Endodermal cell (in vitro differentiated cells): ENCODE data around the gene OSBPL8. TPM values are rescaled to one million over a fixed set of nuclear protein-coding genes. Genes with fewer than 3 reads are reported as not detected.

ENCODE experiments used
- DNase-seq: peaks from one replicate; pipeline ENCODE4 v3.0.0-alpha.2; 2017
- H3K27ac ChIP-seq: 2 replicates; pipeline ENCODE4 v1.5.1; 2013; ENCODE audit warnings: mild to moderate bottlenecking, low read depth, low read length, moderate library complexity
- H3K27me3 ChIP-seq: 2 replicates; pipeline ENCODE4 v1.6.1; 2013; ENCODE audit warnings: mild to moderate bottlenecking, low read length, moderate library complexity; ENCODE audit not compliant: insufficient read depth, control insufficient read depth, poor library complexity, severe bottlenecking
- H3K36me3 ChIP-seq: 2 replicates; pipeline ENCODE4 v1.7.0; 2013; ENCODE audit warnings: mild to moderate bottlenecking, low read length, moderate library complexity; ENCODE audit not compliant: control insufficient read depth, insufficient read depth
- H3K4me1 ChIP-seq: one replicate; pipeline ENCODE4 v1.7.0; 2013; ENCODE audit warnings: low read length; ENCODE audit not compliant: control insufficient read depth, insufficient read depth
- H3K4me3 ChIP-seq: 2 replicates; pipeline ENCODE4 v1.5.1; 2013; ENCODE audit warnings: mild to moderate bottlenecking, low read length, moderate library complexity
- H3K9ac ChIP-seq: 2 replicates; pipeline ENCODE4 v1.6.1; 2013; ENCODE audit warnings: mild to moderate bottlenecking, low read length, moderate library complexity; ENCODE audit not compliant: poor library complexity, severe bottlenecking; ENCODE audit errors: extremely low read depth
- H3K9me3 ChIP-seq: 2 replicates; pipeline ENCODE4 v1.6.1; 2013; ENCODE audit warnings: mild to moderate bottlenecking, low read length, moderate library complexity; ENCODE audit not compliant: control insufficient read depth
- H3K27ac Mint-ChIP-seq: 2 replicates; pipeline ENCODE4 v1.8.0; 2020; ENCODE audit warnings: mixed read lengths
- H3K27me3 Mint-ChIP-seq: 2 replicates; pipeline ENCODE4 v1.8.0; 2021; ENCODE audit warnings: mild to moderate bottlenecking, mixed read lengths; ENCODE audit not compliant: insufficient read depth
- H3K36me3 Mint-ChIP-seq: 2 replicates; pipeline ENCODE4 v1.8.0; 2020; ENCODE audit warnings: low read depth, mixed read lengths
- H3K4me1 Mint-ChIP-seq: 2 replicates; pipeline ENCODE4 v1.8.0; 2020; ENCODE audit warnings: mixed read lengths
- H3K4me3 Mint-ChIP-seq: 2 replicates; pipeline ENCODE4 v1.8.0; 2020; ENCODE audit warnings: mild to moderate bottlenecking, moderate library complexity, mixed read lengths
- H3K9me3 Mint-ChIP-seq: 2 replicates; pipeline ENCODE4 v1.8.0; 2020; ENCODE audit warnings: mild to moderate bottlenecking, mixed read lengths
- WGBS, 2 experiments: methylation state at CpG; one replicate each; pipeline versions ENCODE4 v1.1.5 to v1.1.7; 2013; ENCODE audit warnings: missing lambda C conversion rate in 2 of 2, mixed read lengths in 1 of 2; ENCODE audit not compliant: insufficient coverage in 1 of 2, insufficient read length in 1 of 2; 5-methylcytosine and 5-hydroxymethylcytosine counted together
- total RNA-seq, 2 donors: library from RNA; stranded (reverse); fragmentation: NEBNext Ultra II Directional in 1 of 2; extraction: Animal tissue kit (Norgen Biotek cat#: 25700) in 1 of 2; gene quantifications; 2 replicates in 1 of 2; 3 replicates in 1 of 2; pipeline ENCODE4 v1.2.1, GENCODE V29; 2021
- TF ChIP-seq, protein P1 (sequence below): fragments of 200-600 bp; sonication (generic); conservative IDR thresholded peaks from 2 replicates; pipeline ENCODE4 v1.5.0; 2021; ENCODE audit warnings: antibody characterized with exemption, mild to moderate bottlenecking

Gene OSBPL8
- total RNA-seq, 2 donors from 2014 or later: 44.0 to 58.8 TPM

DNA sequence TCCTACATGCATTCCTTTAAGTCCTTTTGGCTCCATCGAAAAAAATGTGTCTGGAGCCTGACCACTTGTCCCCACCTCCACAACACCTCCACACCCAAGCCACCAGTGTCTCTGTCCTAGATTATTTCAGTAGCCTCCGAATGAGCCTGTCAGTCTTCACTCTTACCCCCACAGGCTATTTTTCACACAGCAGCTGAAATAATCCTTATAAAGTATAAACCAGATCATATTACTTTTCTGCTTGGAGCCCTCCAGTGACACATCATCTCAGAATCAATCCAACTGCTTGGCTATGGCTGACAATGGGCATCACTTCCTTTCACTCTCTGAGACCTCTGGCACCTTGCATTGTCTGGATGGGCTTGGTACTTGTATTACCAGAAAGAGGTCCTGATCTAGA is 256.2 kb downstream of the OSBPL8 start:
- no peak overlapping the region for H3K9ac ChIP-seq
- H3K27ac ChIP-seq: no peak overlapping the region
- H3K27me3 ChIP-seq: no peaks in the 10 kb centered on the region
- Mint-ChIP-seq H3K4me3 (no peak overlapping the region), H3K4me1 (peaks cover 15% of the 10 kb centered on the region), H3K27me3 (no peaks in the 10 kb centered on the region), H3K27ac (no peak overlapping the region), H3K9me3 (no peaks in the 10 kb centered on the region), H3K36me3 (no peaks in the 10 kb centered on the region)
- 84 to 88% methylated on average over 1 to 2 of the region's 2 CpGs for WGBS, 2 experiments
- no peak overlapping the region for H3K4me3 ChIP-seq
- DNase-seq: no peak
- TF ChIP-seq, protein P1, sequence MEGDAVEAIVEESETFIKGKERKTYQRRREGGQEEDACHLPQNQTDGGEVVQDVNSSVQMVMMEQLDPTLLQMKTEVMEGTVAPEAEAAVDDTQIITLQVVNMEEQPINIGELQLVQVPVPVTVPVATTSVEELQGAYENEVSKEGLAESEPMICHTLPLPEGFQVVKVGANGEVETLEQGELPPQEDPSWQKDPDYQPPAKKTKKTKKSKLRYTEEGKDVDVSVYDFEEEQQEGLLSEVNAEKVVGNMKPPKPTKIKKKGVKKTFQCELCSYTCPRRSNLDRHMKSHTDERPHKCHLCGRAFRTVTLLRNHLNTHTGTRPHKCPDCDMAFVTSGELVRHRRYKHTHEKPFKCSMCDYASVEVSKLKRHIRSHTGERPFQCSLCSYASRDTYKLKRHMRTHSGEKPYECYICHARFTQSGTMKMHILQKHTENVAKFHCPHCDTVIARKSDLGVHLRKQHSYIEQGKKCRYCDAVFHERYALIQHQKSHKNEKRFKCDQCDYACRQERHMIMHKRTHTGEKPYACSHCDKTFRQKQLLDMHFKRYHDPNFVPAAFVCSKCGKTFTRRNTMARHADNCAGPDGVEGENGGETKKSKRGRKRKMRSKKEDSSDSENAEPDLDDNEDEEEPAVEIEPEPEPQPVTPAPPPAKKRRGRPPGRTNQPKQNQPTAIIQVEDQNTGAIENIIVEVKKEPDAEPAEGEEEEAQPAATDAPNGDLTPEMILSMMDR: no peak
- H3K36me3 ChIP-seq: no peaks in the 10 kb centered on the region
- H3K9me3 ChIP-seq: no peaks in the 10 kb centered on the region
- no peaks in the 10 kb centered on the region for H3K4me1 ChIP-seq

Other genes with a start within 250 kb of the OSBPL8 start
- 1 to 10 TPM; 9.3 to 9.5 TPM for gene BBS10, start 211.4 kb downstream of the OSBPL8 start, total RNA-seq
- gene ZDHHC17, start 204.3 kb upstream of the OSBPL8 start, total RNA-seq: 10 to 100 TPM; 37.9 to 40.0 TPM